Activated effector memory CD4-positive, alpha-beta T cell treated with anti-CD3 and anti-CD28 coated beads, Interleukin-2, amount 50 U/mL, for 16 hours (primary cell): Measurements from ENCODE around the gene HLA-DRA.

ENCODE experiments used
- DNase-seq: peaks from one replicate; pipeline ENCODE4 v3.0.0-alpha.2; 2020

HLA-DRA gene

GRCh38 chr6:32439602-32440214 lies at the start of gene HLA-DRA:
Gene HLA-DRA (plus strand): TSS chr6:32439887. CDS start chr6:32439951, 64 bp downstream.
- no peak for DNase-seq

GRCh38 chr6:32391505-32391904 lies 48.2 kb upstream of the HLA-DRA start:
- DNase-seq: no peak

- no peak for DNase-seq
These were observed 45.8 kb upstream of the HLA-DRA start for GRCh38 chr6:32393665-32394420.

- DNase-seq: no peak
These were observed 43.7 kb upstream of the HLA-DRA start for GRCh38 chr6:32396028-32396427.

- no peak for DNase-seq
These were observed 42.3 kb upstream of the HLA-DRA start for GRCh38 chr6:32397252-32397920.

GRCh38 chr6:32401284-32401963 lies 38.3 kb upstream of the HLA-DRA start:
- DNase-seq: no peak

- DNase-seq: no peak
These were observed 36.9 kb upstream of the HLA-DRA start for GRCh38 chr6:32402812-32403211.

GRCh38 chr6:32405656-32406055 lies 34.0 kb upstream of the HLA-DRA start:
- DNase-seq: no peak

- DNase-seq: no peak
These were observed 33.5 kb upstream of the HLA-DRA start for GRCh38 chr6:32406197-32406596.

- no peak for DNase-seq
These were observed 32.8 kb upstream of the HLA-DRA start, which contains the start of gene BTNL2 for GRCh38 chr6:32406857-32407256. Gene BTNL2 (minus strand): TSS chr6:32407181. CDS start chr6:32407123, 58 bp downstream.

- DNase-seq: no peak
These were observed 28.8 kb upstream of the HLA-DRA start for GRCh38 chr6:32410906-32411305.

GRCh38 chr6:32411566-32412327 lies 27.9 kb upstream of the HLA-DRA start:
- no peak for DNase-seq

GRCh38 chr6:32413427-32414047 lies 26.1 kb upstream of the HLA-DRA start:
- peak; percentile 95 for DNase-seq

GRCh38 chr6:32415521-32416019 lies 24.1 kb upstream of the HLA-DRA start:
- peak; percentile 91 for DNase-seq

GRCh38 chr6:32416036-32416435 lies 23.7 kb upstream of the HLA-DRA start:
- no peak for DNase-seq

GRCh38 chr6:32424589-32425300 lies 14.9 kb upstream of the HLA-DRA start:
- no peak for DNase-seq

- DNase-seq: no peak
These were observed 13.3 kb upstream of the HLA-DRA start for GRCh38 chr6:32426338-32426737.

GRCh38 chr6:32427218-32427617 lies 12.5 kb upstream of the HLA-DRA start:
- DNase-seq: no peak

GRCh38 chr6:32427934-32428474 lies 11.7 kb upstream of the HLA-DRA start:
- DNase-seq: no peak

GRCh38 chr6:32430179-32430578 lies 9.5 kb upstream of the HLA-DRA start:
- no peak for DNase-seq

- no peak for DNase-seq
These were observed 8.5 kb upstream of the HLA-DRA start for GRCh38 chr6:32431142-32431541.
